CD14-positive monocyte (primary cell): ENCODE results near the gene SNAPC4. TPM values are rescaled to one million over a fixed set of nuclear protein-coding genes. Genes with fewer than 3 reads are reported as not detected.
A peak's percentile ranks its signal among the peaks of the same experiment; 100 is the strongest.

Source experiments
- DNase-seq, 3 donors: peaks; one replicate each; pipeline ENCODE4 v3.0.0-alpha.2; 2011 to 2022
- H2AFZ ChIP-seq: 2 replicates; pipeline ENCODE4 v1.6.0; 2012; ENCODE audit warnings: mild to moderate bottlenecking, low read depth, low read length, inconsistent platforms; ENCODE audit not compliant: insufficient read depth, poor library complexity, severe bottlenecking
- H3K27ac ChIP-seq, 2 donors: 1 replicate in 1 of 2; 2 replicates in 1 of 2; pipeline ENCODE4 v1.5.1; 2012 to 2013; ENCODE audit warnings: low read length in 2 of 2, control low read depth in 1 of 2, inconsistent platforms in 1 of 2, low read depth in 1 of 2, mild to moderate bottlenecking in 1 of 2
- H3K27me3 ChIP-seq, 2 donors: one replicate each; pipeline versions ENCODE4 v1.6.0 to v1.6.1; 2011 to 2013; ENCODE audit warnings: low read length in 2 of 2; ENCODE audit not compliant: control insufficient read depth in 2 of 2, insufficient read depth in 2 of 2
- H3K36me3 ChIP-seq, 2 donors: replicated peaks in 1 of 2; 1 replicate in 1 of 2; 2 replicates in 1 of 2; pipeline versions ENCODE4 v1.5.1 to v1.6.1; 2012 to 2013; ENCODE audit warnings: low read length in 2 of 2, control low read depth in 1 of 2, inconsistent platforms in 1 of 2, mild to moderate bottlenecking in 1 of 2; ENCODE audit not compliant: insufficient read depth in 2 of 2, control insufficient read depth in 1 of 2
- H3K4me1 ChIP-seq, 2 donors: 1 replicate in 1 of 2; 2 replicates in 1 of 2; pipeline versions ENCODE4 v1.5.1 to v1.6.1; 2012 to 2013; ENCODE audit warnings: low read length in 2 of 2, control low read depth in 1 of 2, inconsistent platforms in 1 of 2, mild to moderate bottlenecking in 1 of 2, moderate library complexity in 1 of 2; ENCODE audit not compliant: insufficient read depth in 2 of 2, control insufficient read depth in 1 of 2
- H3K4me2 ChIP-seq: replicated peaks from 2 replicates; pipeline ENCODE3; 2012; ENCODE audit warnings: low read length, moderate library complexity, mild to moderate bottlenecking; ENCODE audit not compliant: poor library complexity, severe bottlenecking; ENCODE audit errors: extremely low read depth
- H3K4me3 ChIP-seq, 3 experiments: fragments of 200-600 bp in 1 of 3; sonication (generic) in 1 of 3; replicated peaks in 1 of 3; 1 replicate in 2 of 3; 2 replicates in 1 of 3; pipeline ENCODE4 v1.5.1; 2011 to 2013; ENCODE audit warnings: low read length in 3 of 3, mild to moderate bottlenecking in 3 of 3, control low read depth in 2 of 3, low read depth in 2 of 3, inconsistent platforms in 1 of 3, moderate library complexity in 1 of 3
- H3K79me2 ChIP-seq: 2 replicates; pipeline ENCODE4 v1.6.0; 2012; ENCODE audit warnings: mild to moderate bottlenecking, control low read depth, inconsistent platforms, low read length, moderate library complexity; ENCODE audit not compliant: insufficient read depth
- H3K9ac ChIP-seq: 2 replicates; pipeline ENCODE4 v1.6.0; 2017; ENCODE audit warnings: low read length, mild to moderate bottlenecking; ENCODE audit not compliant: insufficient read depth, poor library complexity, severe bottlenecking
- H3K9me3 ChIP-seq, 2 donors: replicated peaks in 1 of 2; 1 replicate in 1 of 2; 2 replicates in 1 of 2; pipeline versions ENCODE4 v1.5.1 to v1.6.1; 2012 to 2013; ENCODE audit warnings: low read length in 2 of 2, control low read depth in 1 of 2; ENCODE audit not compliant: control insufficient read depth in 1 of 2, insufficient read depth in 1 of 2
- H4K20me1 ChIP-seq: 2 replicates; pipeline ENCODE4 v1.6.0; 2012; ENCODE audit warnings: mild to moderate bottlenecking, low read length, control low read depth, moderate library complexity; ENCODE audit not compliant: insufficient read depth
- H3K27ac Mint-ChIP-seq, 7 donors: one replicate each; pipeline ENCODE4 v1.8.0; 2020; ENCODE audit warnings: mild to moderate bottlenecking in 7 of 7, mixed read lengths in 7 of 7, moderate library complexity in 6 of 7, inconsistent platforms in 2 of 7
- H3K27me3 Mint-ChIP-seq, 3 donors: one replicate each; pipeline ENCODE4 v1.8.0; 2021 to 2022; ENCODE audit warnings: low read depth in 3 of 3, mild to moderate bottlenecking in 3 of 3, mixed read lengths in 3 of 3, moderate library complexity in 3 of 3, inconsistent platforms in 1 of 3
- H3K36me3 Mint-ChIP-seq, 2 donors: one replicate each; pipeline ENCODE4 v1.8.0; 2020; ENCODE audit warnings: mixed read lengths in 2 of 2, inconsistent platforms in 1 of 2, mild to moderate bottlenecking in 1 of 2
- H3K4me1 Mint-ChIP-seq: one replicate; pipeline ENCODE4 v1.8.0; 2020; ENCODE audit warnings: mild to moderate bottlenecking, mixed read lengths
- H3K4me3 Mint-ChIP-seq, 2 donors: one replicate each; pipeline ENCODE4 v1.8.0; 2020; ENCODE audit warnings: mild to moderate bottlenecking in 2 of 2, mixed read lengths in 2 of 2, moderate library complexity in 1 of 2
- H3K9me3 Mint-ChIP-seq, 7 donors: one replicate each; pipeline ENCODE4 v1.8.0; 2020 to 2022; ENCODE audit warnings: mixed read lengths in 7 of 7, mild to moderate bottlenecking in 6 of 7, moderate library complexity in 6 of 7, inconsistent platforms in 2 of 7
- CTCF ChIP-seq: fragments of 200-600 bp; IDR thresholded peaks from one replicate; pipeline ENCODE4 v1.8.0; 2022; ENCODE audit warnings: antibody characterized with exemption, mild to moderate bottlenecking
- WGBS: methylation state at CpG from one replicate; pipeline ENCODE4 v1.1.5; 2013; ENCODE audit warnings: missing lambda C conversion rate; ENCODE audit not compliant: insufficient coverage; 5-methylcytosine and 5-hydroxymethylcytosine counted together
- intact Hi-C, 2 donors: fragments of 100-400 bp; cut with micrococcal nuclease; formaldehyde crosslinking; loops; one replicate each; pipeline versions ENCODE4 v1.15.0 to v1.15.1; 2023
- polyA plus RNA-seq, 3 donors: library from polyadenylated mRNA; depleted of rRNA in 1 of 3; unstranded in 2 of 3; stranded (reverse) in 1 of 3; fragments of 300-500 nt in 2 of 3; fragments of >200 nt in 1 of 3; fragmentation: Illumina TruSeq in 2 of 3; gene quantifications; 1 replicate in 2 of 3; 2 replicates in 1 of 3; pipeline ENCODE4 v1.2.3, GENCODE V29; 2012 to 2021

The SNAPC4 gene
- polyA plus RNA-seq, 3 donors, result 0.59 to 6.7 (median 1.2) TPM

GRCh38 chr9:136412962-136413361 is 13.0 kb upstream of the SNAPC4 start:
- WGBS, result 92% methylated on average over 9 of the region's 9 CpGs
- peaks cover 0 to 2% (median 0%) of the 10 kb centered on the region in 7 donors for H3K9me3 Mint-ChIP-seq
- Histone ChIP-seq H4K20me1 (peaks cover 3% of the 10 kb centered on the region), H3K27ac (no peak overlapping the region), H2AFZ (no peak overlapping the region), H3K79me2 (peaks cover 42% of the 10 kb centered on the region), H3K36me3 (peaks cover 53 to 62% of the 10 kb centered on the region in 2 donors), H3K4me3 (no peak overlapping the region), H3K4me2 (no peak overlapping the region), H3K9ac (no peak overlapping the region), H3K27me3 (no peaks in the 10 kb centered on the region), H3K4me1 (peaks cover 22 to 25% of the 10 kb centered on the region in 2 donors), H3K9me3 (no peaks in the 10 kb centered on the region)
- peaks cover 48 to 64% of the 10 kb centered on the region in 2 donors for H3K36me3 Mint-ChIP-seq
- no peak for TF ChIP-seq CTCF
- H3K4me1 Mint-ChIP-seq, result peaks cover 26% of the 10 kb centered on the region
- intact Hi-C loops, result loop anchor here in 1 of 2 donors (5.0 kb wide), 1 partner anchor 51 kb away; the partner anchor contains the start of gene DNLZ
- peaks cover 0 to 3% (median 0%) of the 10 kb centered on the region in 3 donors for H3K27me3 Mint-ChIP-seq
- no peak overlapping the region for H3K4me3 Mint-ChIP-seq
- H3K27ac Mint-ChIP-seq, result peak overlapping the region in 4 of 7 donors; percentile 2 to 71 (median 16)
- DNase-seq, result no peak

- peak overlapping the region; percentile 94 for H3K9ac ChIP-seq
- H3K9me3 Mint-ChIP-seq, result peaks cover 0 to 2% (median 0%) of the 10 kb centered on the region in 7 donors
- H3K36me3 ChIP-seq, result peaks cover 53 to 62% of the 10 kb centered on the region in 2 donors
- peaks cover 46 to 63% of the 10 kb centered on the region in 2 donors for H3K36me3 Mint-ChIP-seq
- H3K4me1 Mint-ChIP-seq, result peaks cover 26% of the 10 kb centered on the region
- H3K27me3 Mint-ChIP-seq, result peaks cover 0 to 3% (median 0%) of the 10 kb centered on the region in 3 donors
- peak overlapping the region; percentile 86 to 91 for H3K4me3 Mint-ChIP-seq
- WGBS, result 81% methylated on average over 3 of the region's 4 CpGs
- intact Hi-C loops, result loop anchor here in 1 of 2 donors (5.0 kb wide), 1 partner anchor 49 kb away; the partner anchor contains the start of gene DNLZ
- H2AFZ ChIP-seq, result no peak overlapping the region
- no peak for DNase-seq
- H3K4me1 ChIP-seq, result peaks cover 22 to 25% of the 10 kb centered on the region in 2 donors
- peak overlapping the region; percentile 91 for H3K4me2 ChIP-seq
- peak overlapping the region in 1 of 2 donors; percentile 96 for H3K27ac ChIP-seq
- H4K20me1 ChIP-seq, result peaks cover 3% of the 10 kb centered on the region
- H3K27ac Mint-ChIP-seq, result peak overlapping the region in 6 of 7 donors; percentile 91 to 98 (median 95)
- TF ChIP-seq CTCF, result no peak
- no peaks in the 10 kb centered on the region for H3K27me3 ChIP-seq
- H3K9me3 ChIP-seq, result no peaks in the 10 kb centered on the region
- H3K4me3 ChIP-seq, result peak overlapping the region; percentile 42 to 99 (median 85)
- peaks cover 42% of the 10 kb centered on the region for H3K79me2 ChIP-seq
Observed at GRCh38 chr9:136411378-136411777, 11.4 kb upstream of the SNAPC4 start.
